ENCODE data around the gene GALNT18.

The GALNT18 gene

GRCh38 chr11:11304550-11304949, 317.3 kb downstream of the GALNT18 start:
- peaks cover 0 to 2% (median 0%) of the 10 kb centered on the region in 5 experiments for H3K9me3 ChIP-seq (ENCODE audit: control extremely low read depth in 1 of 5, control insufficient read depth in 4 of 5, insufficient read depth in 2 of 5, low read depth in 1 of 5, low read length in 4 of 5)
- H3K27me3 ChIP-seq (replicated peaks in 2 of 5; ENCODE audit: control insufficient read depth in 4 of 5, insufficient read depth in 5 of 5, low read length in 4 of 5), result no peaks in the 10 kb centered on the region
- no peak overlapping the region for H3K4me3 ChIP-seq (ENCODE audit: control insufficient read depth in 1 of 7, extremely low read depth in 1 of 7, insufficient read depth in 4 of 7, low read depth in 2 of 7, low read length in 6 of 7)
- no peak for DNase-seq
- no peaks in the 10 kb centered on the region for H3K36me3 ChIP-seq (ENCODE audit: control insufficient read depth in 4 of 4, insufficient read depth in 4 of 4, low read length in 3 of 4)
- H3K27ac ChIP-seq (ENCODE audit: insufficient read depth in 1 of 2, low read depth in 1 of 2, low read length in 2 of 2, poor library complexity in 1 of 2, severe bottlenecking in 2 of 2), result no peak overlapping the region
- H3K4me1 ChIP-seq (ENCODE audit: control extremely low read depth in 1 of 4, control insufficient read depth in 4 of 4, insufficient read depth in 4 of 4, low read length in 3 of 4), result peaks cover 0 to 2% (median 0%) of the 10 kb centered on the region in 4 experiments
- WGBS (ENCODE audit: insufficient coverage), result 84% methylated on average over 7 of the region's 7 CpGs
- CTCF ChIA-PET, result interaction anchor here (1.1 kb wide), 1 partner anchor 15 kb away, joined by 3 read pairs; no protein-coding TSS in a partner anchor
- POLR2A ChIA-PET, result no interaction called here

GRCh38 chr11:11302565-11302964, 319.2 kb downstream of the GALNT18 start:
- peaks cover 0 to 4% (median 0%) of the 10 kb centered on the region in 5 experiments for H3K27me3 ChIP-seq (replicated peaks in 2 of 5; ENCODE audit: control insufficient read depth in 4 of 5, insufficient read depth in 5 of 5, low read length in 4 of 5)
- no peak overlapping the region for H3K27ac ChIP-seq (ENCODE audit: insufficient read depth in 1 of 2, low read depth in 1 of 2, low read length in 2 of 2, poor library complexity in 1 of 2, severe bottlenecking in 2 of 2)
- no peaks in the 10 kb centered on the region for H3K4me1 ChIP-seq (ENCODE audit: control extremely low read depth in 1 of 4, control insufficient read depth in 4 of 4, insufficient read depth in 4 of 4, low read length in 3 of 4)
- no peak for DNase-seq
- ChIA-PET POLR2A (no interaction called here), CTCF (no interaction called here)
- H3K4me3 ChIP-seq (ENCODE audit: control insufficient read depth in 1 of 7, extremely low read depth in 1 of 7, insufficient read depth in 4 of 7, low read depth in 2 of 7, low read length in 6 of 7), result no peak overlapping the region
- no peaks in the 10 kb centered on the region for H3K9me3 ChIP-seq (ENCODE audit: control extremely low read depth in 1 of 5, control insufficient read depth in 4 of 5, insufficient read depth in 2 of 5, low read depth in 1 of 5, low read length in 4 of 5)
- H3K36me3 ChIP-seq (ENCODE audit: control insufficient read depth in 4 of 4, insufficient read depth in 4 of 4, low read length in 3 of 4), result no peaks in the 10 kb centered on the region
- WGBS (ENCODE audit: insufficient coverage), result 89% methylated on average over 10 of the region's 10 CpGs

GRCh38 chr11:11301212-11301611, 320.6 kb downstream of the GALNT18 start:
- H3K27me3 ChIP-seq (replicated peaks in 2 of 5; ENCODE audit: control insufficient read depth in 4 of 5, insufficient read depth in 5 of 5, low read length in 4 of 5), result peaks cover 0 to 11% (median 0%) of the 10 kb centered on the region in 5 experiments
- ChIA-PET CTCF (interaction anchor here (1.8 kb wide), 1 partner anchor 34 kb away, joined by 4 read pairs; no protein-coding TSS in a partner anchor), POLR2A (no interaction called here)
- DNase-seq, result no peak
- H3K4me3 ChIP-seq (ENCODE audit: control insufficient read depth in 1 of 7, extremely low read depth in 1 of 7, insufficient read depth in 4 of 7, low read depth in 2 of 7, low read length in 6 of 7), result no peak overlapping the region
- H3K36me3 ChIP-seq (ENCODE audit: control insufficient read depth in 4 of 4, insufficient read depth in 4 of 4, low read length in 3 of 4), result no peaks in the 10 kb centered on the region
- H3K9me3 ChIP-seq (ENCODE audit: control extremely low read depth in 1 of 5, control insufficient read depth in 4 of 5, insufficient read depth in 2 of 5, low read depth in 1 of 5, low read length in 4 of 5), result no peaks in the 10 kb centered on the region
- no peak overlapping the region for H3K27ac ChIP-seq (ENCODE audit: insufficient read depth in 1 of 2, low read depth in 1 of 2, low read length in 2 of 2, poor library complexity in 1 of 2, severe bottlenecking in 2 of 2)
- WGBS (ENCODE audit: insufficient coverage), result 89% methylated on average over 5 of the region's 6 CpGs
- no peaks in the 10 kb centered on the region for H3K4me1 ChIP-seq (ENCODE audit: control extremely low read depth in 1 of 4, control insufficient read depth in 4 of 4, insufficient read depth in 4 of 4, low read length in 3 of 4)

GRCh38 chr11:11297578-11297977, 324.2 kb downstream of the GALNT18 start:
- 84% methylated on average over 6 of the region's 6 CpGs for WGBS (ENCODE audit: insufficient coverage)
- POLR2A ChIA-PET, result no interaction called here
- no peak for DNase-seq
- CTCF ChIA-PET, result no interaction called here
- no peaks in the 10 kb centered on the region for H3K4me1 ChIP-seq (ENCODE audit: control extremely low read depth in 1 of 4, control insufficient read depth in 4 of 4, insufficient read depth in 4 of 4, low read length in 3 of 4)
- H3K27ac ChIP-seq (ENCODE audit: insufficient read depth in 1 of 2, low read depth in 1 of 2, low read length in 2 of 2, poor library complexity in 1 of 2, severe bottlenecking in 2 of 2), result no peak overlapping the region
- no peak overlapping the region for H3K4me3 ChIP-seq (ENCODE audit: control insufficient read depth in 1 of 7, extremely low read depth in 1 of 7, insufficient read depth in 4 of 7, low read depth in 2 of 7, low read length in 6 of 7)
- no peaks in the 10 kb centered on the region for H3K36me3 ChIP-seq (ENCODE audit: control insufficient read depth in 4 of 4, insufficient read depth in 4 of 4, low read length in 3 of 4)
- no peaks in the 10 kb centered on the region for H3K9me3 ChIP-seq (ENCODE audit: control extremely low read depth in 1 of 5, control insufficient read depth in 4 of 5, insufficient read depth in 2 of 5, low read depth in 1 of 5, low read length in 4 of 5)
- peaks cover 0 to 11% (median 0%) of the 10 kb centered on the region in 5 experiments for H3K27me3 ChIP-seq (replicated peaks in 2 of 5; ENCODE audit: control insufficient read depth in 4 of 5, insufficient read depth in 5 of 5, low read length in 4 of 5)

GRCh38 chr11:11296434-11296833, 325.4 kb downstream of the GALNT18 start:
- Histone ChIP-seq H3K4me1 (ENCODE audit: control extremely low read depth in 1 of 4, control insufficient read depth in 4 of 4, insufficient read depth in 4 of 4, low read length in 3 of 4) (no peaks in the 10 kb centered on the region), H3K9me3 (ENCODE audit: control extremely low read depth in 1 of 5, control insufficient read depth in 4 of 5, insufficient read depth in 2 of 5, low read depth in 1 of 5, low read length in 4 of 5) (no peaks in the 10 kb centered on the region), H3K27ac (ENCODE audit: insufficient read depth in 1 of 2, low read depth in 1 of 2, low read length in 2 of 2, poor library complexity in 1 of 2, severe bottlenecking in 2 of 2) (no peak overlapping the region), H3K36me3 (ENCODE audit: control insufficient read depth in 4 of 4, insufficient read depth in 4 of 4, low read length in 3 of 4) (no peaks in the 10 kb centered on the region), H3K27me3 (replicated peaks in 2 of 5; ENCODE audit: control insufficient read depth in 4 of 5, insufficient read depth in 5 of 5, low read length in 4 of 5) (peaks cover 0 to 11% (median 0%) of the 10 kb centered on the region in 5 experiments), H3K4me3 (ENCODE audit: control insufficient read depth in 1 of 7, extremely low read depth in 1 of 7, insufficient read depth in 4 of 7, low read depth in 2 of 7, low read length in 6 of 7) (no peak overlapping the region)
- ChIA-PET CTCF (no interaction called here), POLR2A (no interaction called here)
- no peak for DNase-seq
- 93% methylated on average over 3 of the region's 3 CpGs for WGBS (ENCODE audit: insufficient coverage)

- Histone ChIP-seq H3K9me3 (ENCODE audit: control extremely low read depth in 1 of 5, control insufficient read depth in 4 of 5, insufficient read depth in 2 of 5, low read depth in 1 of 5, low read length in 4 of 5) (no peaks in the 10 kb centered on the region), H3K36me3 (ENCODE audit: control insufficient read depth in 4 of 4, insufficient read depth in 4 of 4, low read length in 3 of 4) (no peaks in the 10 kb centered on the region), H3K4me3 (ENCODE audit: control insufficient read depth in 1 of 7, extremely low read depth in 1 of 7, insufficient read depth in 4 of 7, low read depth in 2 of 7, low read length in 6 of 7) (no peak overlapping the region), H3K27ac (ENCODE audit: insufficient read depth in 1 of 2, low read depth in 1 of 2, low read length in 2 of 2, poor library complexity in 1 of 2, severe bottlenecking in 2 of 2) (no peak overlapping the region), H3K27me3 (replicated peaks in 2 of 5; ENCODE audit: control insufficient read depth in 4 of 5, insufficient read depth in 5 of 5, low read length in 4 of 5) (peaks cover 0 to 11% (median 0%) of the 10 kb centered on the region in 5 experiments), H3K4me1 (ENCODE audit: control extremely low read depth in 1 of 4, control insufficient read depth in 4 of 4, insufficient read depth in 4 of 4, low read length in 3 of 4) (peaks cover 0 to 7% (median 0%) of the 10 kb centered on the region in 4 experiments)
- ChIA-PET CTCF (no interaction called here), POLR2A (no interaction called here)
- DNase-seq, result no peak
- WGBS (ENCODE audit: insufficient coverage), result 91% methylated on average over 2 of the region's 3 CpGs
These were observed 327.3 kb downstream of the GALNT18 start for GRCh38 chr11:11294551-11294855.

- H3K27me3 ChIP-seq (replicated peaks in 2 of 5; ENCODE audit: control insufficient read depth in 4 of 5, insufficient read depth in 5 of 5, low read length in 4 of 5), result peaks cover 0 to 11% (median 0%) of the 10 kb centered on the region in 5 experiments
- H3K9me3 ChIP-seq (ENCODE audit: control extremely low read depth in 1 of 5, control insufficient read depth in 4 of 5, insufficient read depth in 2 of 5, low read depth in 1 of 5, low read length in 4 of 5), result no peaks in the 10 kb centered on the region
- H3K27ac ChIP-seq (ENCODE audit: insufficient read depth in 1 of 2, low read depth in 1 of 2, low read length in 2 of 2, poor library complexity in 1 of 2, severe bottlenecking in 2 of 2), result no peak overlapping the region
- no peak overlapping the region for H3K4me3 ChIP-seq (ENCODE audit: control insufficient read depth in 1 of 7, extremely low read depth in 1 of 7, insufficient read depth in 4 of 7, low read depth in 2 of 7, low read length in 6 of 7)
- H3K4me1 ChIP-seq (ENCODE audit: control extremely low read depth in 1 of 4, control insufficient read depth in 4 of 4, insufficient read depth in 4 of 4, low read length in 3 of 4), result peaks cover 0 to 7% (median 0%) of the 10 kb centered on the region in 4 experiments
- WGBS (ENCODE audit: insufficient coverage), result 94% methylated on average over 4 of the region's 5 CpGs
- POLR2A ChIA-PET, result no interaction called here
- H3K36me3 ChIP-seq (ENCODE audit: control insufficient read depth in 4 of 4, insufficient read depth in 4 of 4, low read length in 3 of 4), result no peaks in the 10 kb centered on the region
- CTCF ChIA-PET, result no interaction called here
- DNase-seq, result no peak
These were observed 327.8 kb downstream of the GALNT18 start for GRCh38 chr11:11293798-11294550.

All from common myeloid progenitor, CD34-positive (primary cell).